ENCODE results near the gene POLR2L. TPM values are rescaled to one million over a fixed set of nuclear protein-coding genes. Genes with fewer than 3 reads are reported as not detected.

POLR2L gene
- total and polyA plus RNA-seq, 2 of the 13 experiments (the other 11 are each of a cell fraction or from before 2014, with no cell fraction given): 104 to 114 TPM

- 0 out of 2 replicates have a peak, but pooled peaks have one; percentile 5 for TF ChIP-seq USF2 (IDR thresholded peaks at IDR 0.05; ENCODE audit: low read depth, low read length)
- TF ChIP-seq USF2 (CRISPR knock-in tag; IDR thresholded peaks at IDR 0.05; ENCODE audit: borderline replicate concordance): no peak; the same call in 1 of the 2 replicates
- peak; percentile 96 for TF ChIP-seq ZFP82 (CRISPR knock-in tag; IDR thresholded peaks at IDR 0.05; ENCODE audit: borderline replicate concordance)
- peak; percentile 19 for TF ChIP-seq POGZ (CRISPR knock-in tag; IDR thresholded peaks at IDR 0.05)
- TF ChIP-seq ZNF746 (CRISPR knock-in tag; IDR thresholded peaks at IDR 0.05): 0 out of 2 replicates have a peak, but pooled peaks have one; percentile 7
- TF ChIP-seq HOXA5 (CRISPR knock-in tag; IDR thresholded peaks at IDR 0.05): peak; percentile 23; the same call in 1 of the 2 replicates
- no peak for TF ChIP-seq ARNT (IDR thresholded peaks at IDR 0.05)
- peak; percentile 95 for TF ChIP-seq ZNF33A (CRISPR knock-in tag; IDR thresholded peaks at IDR 0.05; ENCODE audit: borderline replicate concordance)
- peak; percentile 87; the same call in 1 of the 2 replicates for TF ChIP-seq ZBTB42 (CRISPR knock-in tag; IDR thresholded peaks at IDR 0.05)
- peak; percentile 74 for TF ChIP-seq CENPT (CRISPR knock-in tag; IDR thresholded peaks at IDR 0.05; ENCODE audit: low read depth)
- TF ChIP-seq ZNF672 (CRISPR knock-in tag; IDR thresholded peaks at IDR 0.05): no peak
- no peak for TF ChIP-seq MBD4 (IDR thresholded peaks at IDR 0.05; ENCODE audit: borderline replicate concordance, low read length)
- no peak for TF ChIP-seq ZNF451 (CRISPR knock-in tag; IDR thresholded peaks at IDR 0.05)
- no peak for TF ChIP-seq NR2F2 (IDR thresholded peaks at IDR 0.05; ENCODE audit: borderline replicate concordance, low read depth)
- peak; percentile 83; the same call in 1 of the 2 replicates for TF ChIP-seq CBFB (CRISPR knock-in tag; IDR thresholded peaks at IDR 0.05)
- TF ChIP-seq CREB1 (IDR thresholded peaks at IDR 0.05): peak; percentile 100
- peak; percentile 98 for TF ChIP-seq CREB1 (CRISPR knock-in tag; IDR thresholded peaks at IDR 0.05)
- TF ChIP-seq SRY (CRISPR knock-in tag; IDR thresholded peaks at IDR 0.05): no peak
- no peak for TF ChIP-seq FOSL1 (CRISPR knock-in tag; IDR thresholded peaks at IDR 0.05; ENCODE audit: borderline replicate concordance)
- TF ChIP-seq ZFP36 (IDR thresholded peaks at IDR 0.05; ENCODE audit: borderline replicate concordance, low read depth, low read length, partially characterized antibody): no peak
- peak; percentile 55; the same call in 1 of the 2 replicates for TF ChIP-seq ARID2 (CRISPR knock-in tag; IDR thresholded peaks at IDR 0.05; ENCODE audit: borderline replicate concordance)
- peak; percentile 37; the same call in 1 of the 2 replicates for TF ChIP-seq AKAP8 (CRISPR knock-in tag; IDR thresholded peaks at IDR 0.05)
- TF ChIP-seq, protein P1, sequence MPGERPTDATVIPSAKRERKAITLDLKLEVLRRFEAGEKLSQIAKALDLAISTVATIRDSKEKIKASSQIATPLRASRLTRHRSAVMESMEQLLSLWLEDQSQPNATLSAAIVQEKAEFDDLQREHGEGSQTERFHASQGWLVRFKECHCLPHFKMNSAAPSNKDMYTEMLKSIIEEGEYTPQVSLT (CRISPR knock-in tag; IDR thresholded peaks at IDR 0.05; ENCODE audit: borderline replicate concordance, low read depth): no peak; the same call in 1 of the 2 replicates
- TF ChIP-seq NFIB (CRISPR knock-in tag; IDR thresholded peaks at IDR 0.05; ENCODE audit: borderline replicate concordance): no peak
- peak; percentile 15; the same call in 1 of the 2 replicates for TF ChIP-seq ZNF724P (CRISPR knock-in tag; IDR thresholded peaks at IDR 0.05; ENCODE audit: borderline replicate concordance)
- peak; percentile 92; the same call in 1 of the 2 replicates for TF ChIP-seq MTERF4 (CRISPR knock-in tag; IDR thresholded peaks at IDR 0.05)
- TF ChIP-seq, protein P2, sequence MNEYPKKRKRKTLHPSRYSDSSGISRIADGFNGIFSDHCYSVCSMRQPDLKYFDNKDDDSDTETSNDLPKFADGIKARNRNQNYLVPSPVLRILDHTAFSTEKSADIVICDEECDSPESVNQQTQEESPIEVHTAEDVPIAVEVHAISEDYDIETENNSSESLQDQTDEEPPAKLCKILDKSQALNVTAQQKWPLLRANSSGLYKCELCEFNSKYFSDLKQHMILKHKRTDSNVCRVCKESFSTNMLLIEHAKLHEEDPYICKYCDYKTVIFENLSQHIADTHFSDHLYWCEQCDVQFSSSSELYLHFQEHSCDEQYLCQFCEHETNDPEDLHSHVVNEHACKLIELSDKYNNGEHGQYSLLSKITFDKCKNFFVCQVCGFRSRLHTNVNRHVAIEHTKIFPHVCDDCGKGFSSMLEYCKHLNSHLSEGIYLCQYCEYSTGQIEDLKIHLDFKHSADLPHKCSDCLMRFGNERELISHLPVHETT (CRISPR knock-in tag; conservative IDR thresholded peaks at IDR 0.05): no peak; the same call in 1 of the 2 replicates
Measured at GRCh38 chr11:809287-810039, 32.9 kb downstream of the POLR2L start, which contains the start of gene RPLP2 (continued).
